Stimulated activated CD8-positive, alpha-beta memory T cell treated with anti-CD3 and anti-CD28 coated beads, Interleukin-2, amount 100 ng/mL, for 48 hours (primary cell): ENCODE measurements around the gene IGFBP2.
"Not testable (repeated sequence)": the region's sequence is repeated elsewhere in the genome, so short reads cannot be mapped to it uniquely, and the experiment has no call there.

Experiments
- DNase-seq, 2 donors: peaks; one replicate each; pipeline ENCODE4 v3.0.0-alpha.2; 2020; ENCODE audit warnings: low read depth in 2 of 2

The IGFBP2 gene

DNA sequence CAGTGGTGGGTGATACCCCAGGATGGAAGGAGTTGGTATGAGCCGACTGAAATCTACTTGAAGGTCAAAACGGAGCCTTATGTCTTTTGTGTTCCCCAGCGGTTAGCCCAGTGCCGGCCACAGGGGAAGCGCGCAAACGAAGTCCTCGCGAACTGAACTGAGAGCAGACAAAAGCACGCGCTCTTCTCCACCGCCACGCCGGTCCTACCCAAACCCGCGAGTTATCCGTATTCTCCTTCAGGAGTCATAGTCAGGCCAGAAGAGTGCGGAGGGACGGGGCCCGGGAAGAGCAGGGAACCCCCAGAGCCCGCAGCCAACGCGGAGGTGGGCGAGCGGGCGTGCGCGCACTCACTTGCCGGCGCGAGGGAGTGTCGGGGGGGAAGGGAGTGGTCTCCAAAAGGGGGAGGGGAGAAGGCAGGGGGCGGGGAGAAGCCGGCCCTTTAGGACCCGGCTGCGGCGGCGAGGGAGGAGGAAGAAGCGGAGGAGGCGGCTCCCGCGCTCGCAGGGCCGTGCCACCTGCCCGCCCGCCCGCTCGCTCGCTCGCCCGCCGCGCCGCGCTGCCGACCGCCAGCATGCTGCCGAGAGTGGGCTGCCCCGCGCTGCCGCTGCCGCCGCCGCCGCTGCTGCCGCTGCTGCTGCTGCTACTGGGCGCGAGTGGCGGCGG, at the start of gene IGFBP2:
Gene IGFBP2 (plus strand): TSS at position 469 of the 664 bp plus-strand sequence. CDS start 104 bp downstream, at position 573.
- peak; percentile 28 to 30 for DNase-seq

DNA sequence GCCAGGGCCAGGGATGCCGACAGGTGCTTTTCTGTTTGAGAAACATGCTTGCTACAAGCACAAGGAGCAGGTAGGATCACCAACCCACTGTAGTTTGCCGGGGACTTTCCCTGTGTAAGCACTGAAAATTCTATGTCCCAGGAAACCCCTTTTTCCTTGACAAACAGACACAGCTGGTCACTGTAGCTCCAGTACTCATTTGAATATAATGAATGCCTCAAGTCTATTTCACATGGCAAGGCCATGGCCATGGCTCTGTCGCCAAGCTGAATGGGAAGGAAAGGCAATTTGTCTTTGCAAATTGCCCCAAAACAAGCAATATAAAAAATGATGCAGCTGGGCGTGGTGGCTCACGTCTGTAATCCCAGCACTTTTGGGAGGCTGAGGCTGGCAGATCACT, 49.6 kb upstream of the IGFBP2 start:
- DNase-seq, result no peak

GRCh38 chr2:216584112-216584511, 49.1 kb upstream of the IGFBP2 start:
- no peak for DNase-seq

DNA sequence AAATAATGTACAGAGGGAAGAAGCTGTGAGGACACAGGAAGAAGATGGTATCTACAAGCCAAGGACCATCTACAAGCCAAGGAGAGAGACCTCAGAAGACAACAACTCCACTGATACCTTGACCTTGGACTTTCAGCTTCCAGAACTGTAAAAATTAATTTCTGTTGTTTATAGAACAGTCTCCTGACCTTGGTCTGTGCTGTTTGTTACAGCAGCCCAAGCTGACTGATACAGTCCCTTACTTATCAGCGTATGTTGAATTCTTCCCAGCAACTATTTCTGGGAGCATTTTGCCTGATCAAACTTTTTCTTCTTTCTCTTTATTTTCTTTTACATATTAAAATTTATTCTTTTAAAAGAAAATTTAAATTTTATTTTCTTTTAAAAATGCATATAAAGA, 47.8 kb upstream of the IGFBP2 start:
- no peak for DNase-seq

- no peak for DNase-seq
Observed at GRCh38 chr2:216588861-216589710, 44.1 kb upstream of the IGFBP2 start.

DNA sequence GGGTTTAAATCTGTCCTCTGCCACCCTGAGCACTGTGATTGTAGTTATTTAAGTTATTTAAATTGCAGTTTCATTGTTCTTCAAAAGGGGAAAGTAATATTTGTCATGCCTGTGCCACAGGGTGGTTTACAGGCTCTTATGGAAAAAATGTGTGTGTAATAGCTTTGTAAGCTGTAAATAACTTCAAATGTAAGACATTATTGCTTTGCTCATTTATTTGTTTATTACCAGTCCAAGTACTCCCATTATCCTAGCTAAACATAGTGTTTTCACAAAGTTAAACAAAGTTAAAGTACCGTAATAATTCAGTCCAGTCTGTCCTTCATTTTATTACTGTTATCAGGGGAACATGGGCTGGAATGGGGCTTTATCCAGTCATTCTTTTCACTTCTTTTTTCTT, 43.4 kb upstream of the IGFBP2 start:
- no peak for DNase-seq

DNA sequence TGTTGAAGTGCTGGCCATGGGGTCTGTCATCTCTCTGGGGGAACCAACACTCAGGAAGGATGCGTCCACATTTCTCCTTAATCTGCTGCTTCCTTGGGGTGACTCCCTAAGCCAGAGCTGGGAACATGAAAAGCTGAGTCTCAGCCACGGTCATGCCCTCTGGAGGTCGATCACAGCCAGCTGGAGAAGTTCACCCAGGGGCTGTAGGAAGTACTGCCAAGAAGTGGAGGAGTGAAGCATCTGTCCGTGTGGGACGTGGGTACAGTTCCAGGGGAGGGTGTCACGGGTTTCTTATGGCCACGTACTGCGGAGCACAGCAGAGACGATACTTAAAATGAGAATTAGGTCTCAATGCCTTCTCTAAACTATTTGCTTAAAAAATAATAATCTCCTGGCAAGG, 42.4 kb upstream of the IGFBP2 start:
- no peak for DNase-seq

DNA sequence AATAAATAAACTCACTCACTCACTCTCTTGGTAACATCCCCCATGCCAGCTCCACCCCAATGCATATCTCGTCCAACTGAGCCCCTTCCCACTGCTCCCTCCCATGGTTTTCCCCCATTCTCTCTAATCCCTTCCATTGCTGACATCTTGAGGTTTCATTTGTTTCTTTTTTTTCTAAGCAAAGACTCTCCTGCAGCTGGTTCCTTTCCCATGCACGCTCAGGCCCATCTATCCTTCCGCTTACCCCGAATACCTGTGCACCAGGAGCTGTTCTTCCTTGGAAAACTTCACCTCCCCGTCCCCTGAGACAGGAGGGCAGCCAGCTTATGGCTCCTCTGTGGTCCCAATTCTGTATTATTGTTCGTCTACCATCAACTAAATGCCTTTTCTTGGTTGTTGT, 41.7 kb upstream of the IGFBP2 start:
- no peak for DNase-seq

GRCh38 chr2:216594081-216594480, 39.1 kb upstream of the IGFBP2 start:
- no peak for DNase-seq

- DNase-seq, result no peak
Observed at GRCh38 chr2:216596236-216596979, 36.8 kb upstream of the IGFBP2 start.

- DNase-seq, result no peak
Observed at GRCh38 chr2:216596980-216597509, 36.2 kb upstream of the IGFBP2 start.

DNA sequence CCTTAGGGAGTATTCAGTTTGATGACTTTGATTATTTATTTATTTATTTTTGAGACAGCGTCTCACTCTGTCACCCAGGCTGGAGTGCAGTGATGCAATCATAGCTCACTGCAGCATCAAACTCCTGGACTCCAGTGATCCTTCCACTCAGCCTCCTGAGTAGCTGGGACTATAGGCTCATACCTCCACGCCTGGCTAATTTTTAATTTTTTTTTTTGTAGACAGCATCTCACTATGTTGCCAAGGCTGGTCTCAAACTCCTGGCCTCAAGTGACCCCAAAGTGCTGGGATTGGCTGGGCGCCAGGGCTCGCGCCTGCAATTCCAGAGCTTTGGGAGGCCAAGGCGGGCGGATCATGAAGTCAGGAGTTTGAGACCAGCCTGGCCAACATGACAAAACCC, 35.4 kb upstream of the IGFBP2 start:
- not testable (repeated sequence) for DNase-seq

DNA sequence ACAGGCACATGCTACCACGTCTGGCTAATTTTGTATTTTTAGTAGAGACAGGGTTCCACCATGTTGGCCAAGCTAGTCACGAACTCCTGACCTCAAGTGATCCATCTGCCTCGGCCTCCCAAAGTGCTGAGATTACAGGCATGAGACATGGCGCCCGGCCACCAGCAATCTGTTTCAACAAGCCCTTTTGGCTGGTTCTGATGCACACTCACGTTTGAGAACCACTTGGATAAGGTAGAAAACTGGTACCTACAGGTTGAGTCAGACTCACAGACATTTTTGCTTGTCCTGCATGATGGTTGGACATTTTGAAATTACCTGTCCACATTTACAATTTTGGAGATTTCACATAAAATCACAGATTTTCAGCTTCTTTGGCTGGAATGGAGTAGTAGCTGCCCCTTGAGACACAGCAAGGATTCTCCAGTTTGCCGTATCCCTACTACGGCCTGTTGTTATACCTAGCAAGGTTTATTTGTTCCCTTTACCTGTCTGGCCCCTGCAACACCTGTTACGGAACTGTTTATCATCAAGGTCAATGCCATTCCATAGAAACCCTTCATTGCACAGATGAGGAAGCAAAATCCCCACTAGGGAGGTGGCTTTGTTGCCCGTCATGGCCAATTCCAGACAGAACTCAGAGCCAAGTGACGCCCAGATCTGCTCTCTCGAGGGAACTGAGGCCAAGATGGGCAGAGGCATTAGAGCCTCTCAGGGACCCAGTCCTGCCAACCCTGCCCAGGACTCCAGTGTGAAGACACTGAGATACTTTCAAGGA, 31.4 kb upstream of the IGFBP2 start:
- no peak for DNase-seq

DNA sequence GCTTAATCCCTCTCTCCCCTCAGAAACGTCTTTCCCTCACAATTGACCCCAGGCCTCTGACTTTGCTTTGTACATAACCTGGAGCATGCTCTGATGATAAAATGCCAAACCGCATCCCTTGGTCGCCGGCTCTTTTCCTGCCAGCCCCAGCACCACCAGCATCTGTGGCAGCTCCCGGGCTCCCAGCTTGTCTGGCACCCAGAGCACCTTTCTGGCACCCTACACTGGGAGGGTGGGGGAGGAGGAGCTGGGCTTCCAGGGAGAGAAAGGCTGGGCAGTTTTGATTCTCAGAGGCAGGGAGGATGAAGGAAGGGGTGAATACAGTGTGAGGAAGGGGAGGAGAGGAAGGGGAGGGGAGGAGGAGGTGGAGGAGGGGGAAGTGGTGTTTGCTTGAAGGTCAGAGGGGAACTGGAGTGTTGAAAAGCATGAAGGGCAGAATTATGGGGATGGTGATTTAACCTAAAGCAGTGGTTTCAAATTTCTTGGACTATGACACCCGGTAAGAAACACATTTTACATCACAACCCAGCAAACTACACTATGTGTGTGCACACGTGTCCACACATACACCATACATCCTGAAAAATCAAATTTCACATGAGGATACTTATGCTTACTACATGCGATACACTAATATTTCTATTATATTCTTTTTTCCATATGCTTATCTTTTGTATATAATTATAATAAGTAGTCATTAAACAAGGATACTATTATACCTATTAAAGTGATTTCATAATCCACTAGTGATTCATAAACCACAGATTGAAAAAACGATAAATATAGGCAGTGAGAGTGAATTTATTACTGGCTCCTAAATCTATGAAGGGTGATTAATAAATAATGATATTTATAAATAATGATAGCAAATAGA, 30.0 kb upstream of the IGFBP2 start:
- no peak for DNase-seq

- no peak for DNase-seq
Observed at GRCh38 chr2:216603884-216604245, 29.4 kb upstream of the IGFBP2 start.

- no peak for DNase-seq
Observed at GRCh38 chr2:216604458-216604857, 28.8 kb upstream of the IGFBP2 start.

DNA sequence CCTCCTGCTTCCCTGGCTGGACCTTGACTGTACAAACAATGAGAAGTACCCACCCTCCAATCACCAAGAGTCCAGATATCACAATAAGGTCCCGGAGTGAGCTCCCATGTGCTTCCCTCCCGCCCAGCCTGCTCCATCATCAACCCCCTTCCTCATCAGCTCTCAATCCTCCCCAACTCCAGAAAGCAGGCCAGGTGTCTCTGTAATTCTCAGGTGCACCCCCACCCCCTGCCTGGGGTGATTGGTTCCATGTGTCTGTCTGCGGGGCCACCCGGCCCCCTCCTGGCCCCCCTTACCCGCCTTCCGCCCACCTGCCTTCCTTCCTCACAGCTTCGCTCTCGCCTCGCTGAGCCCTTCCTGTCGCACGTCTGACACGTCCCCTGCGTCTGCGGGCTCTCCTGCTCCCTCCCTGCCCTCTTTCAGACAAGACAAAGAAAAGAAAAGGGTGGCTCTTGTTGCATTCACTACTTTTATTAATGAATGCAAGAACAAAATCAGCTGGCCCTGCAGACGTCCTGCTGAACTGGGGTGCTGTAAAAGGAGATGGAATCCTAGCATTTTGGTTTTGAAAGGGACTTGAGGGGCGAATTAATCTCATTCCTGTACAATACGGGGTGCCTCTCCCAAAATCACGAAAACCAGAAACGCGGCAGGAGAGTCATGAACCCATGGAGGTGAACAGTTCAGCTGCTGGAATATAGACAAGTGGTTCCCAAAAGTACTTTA, 26.5 kb upstream of the IGFBP2 start:
- DNase-seq, result peak; percentile 65 to 66

- no peak for DNase-seq
Observed at GRCh38 chr2:216607277-216607560, 26.0 kb upstream of the IGFBP2 start.

DNA sequence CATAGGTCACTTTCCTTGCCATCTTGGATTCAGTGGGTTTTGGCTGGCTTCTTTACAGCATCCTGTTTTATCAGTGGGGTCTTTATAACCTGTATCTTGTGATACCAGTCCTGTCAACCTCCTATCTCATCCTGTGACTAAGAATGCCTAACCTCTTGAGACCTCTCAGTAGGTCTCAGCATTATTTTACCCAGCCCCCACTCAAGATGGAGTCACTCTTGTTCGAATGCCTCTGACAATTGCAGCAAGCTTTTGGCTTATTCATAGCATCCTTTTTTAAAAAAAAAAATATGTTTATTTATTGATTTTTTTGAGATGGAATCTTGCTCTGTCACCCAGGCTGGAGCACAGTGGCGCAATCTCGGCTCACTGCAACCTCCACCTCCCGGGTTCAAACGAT, 24.7 kb upstream of the IGFBP2 start:
- no peak for DNase-seq
